NB4 (cell line): ENCODE data around the gene DHCR7.

ENCODE experiments used
- POLR2A ChIP-seq: IDR thresholded peaks from 2 replicates; pipeline ENCODE4 v1.6.1; 2011; ENCODE audit warnings: mild to moderate bottlenecking; ENCODE audit not compliant: insufficient read length; ENCODE audit errors: extremely low read depth
- TF ChIP-seq, protein P1 (sequence below): IDR thresholded peaks from one replicate; pipeline ENCODE4 v1.5.1; 2012; ENCODE audit warnings: low read depth, low read length

DNA sequence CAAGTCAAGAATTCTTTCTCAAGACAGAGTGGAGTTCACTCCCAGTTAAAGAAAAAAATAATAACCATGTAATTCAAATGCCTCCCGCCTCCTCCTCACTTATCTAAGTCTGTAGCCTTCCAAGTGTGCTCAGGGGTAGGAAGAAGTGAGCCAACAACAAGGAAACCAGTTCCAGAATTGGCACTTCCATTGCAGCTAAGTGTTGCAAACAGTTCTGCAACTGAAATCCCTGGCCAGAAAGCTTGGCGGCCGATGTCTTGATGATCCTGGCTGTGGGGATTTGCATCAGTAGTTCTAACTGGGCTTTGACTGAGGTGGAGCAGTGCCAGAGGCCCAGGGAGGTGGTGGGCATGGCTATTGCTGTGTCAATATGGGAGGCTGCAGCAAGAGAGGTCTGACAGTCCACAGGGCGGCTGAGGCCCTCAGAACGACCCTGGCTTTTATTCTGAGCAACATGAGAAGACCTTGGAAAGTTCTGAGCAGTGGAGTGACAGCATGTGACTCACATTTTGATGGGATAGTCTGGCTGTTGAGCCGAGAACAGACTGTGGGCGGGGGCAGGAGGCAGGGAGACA lies 19.2 kb downstream of the DHCR7 start:
- TF ChIP-seq, protein P1, sequence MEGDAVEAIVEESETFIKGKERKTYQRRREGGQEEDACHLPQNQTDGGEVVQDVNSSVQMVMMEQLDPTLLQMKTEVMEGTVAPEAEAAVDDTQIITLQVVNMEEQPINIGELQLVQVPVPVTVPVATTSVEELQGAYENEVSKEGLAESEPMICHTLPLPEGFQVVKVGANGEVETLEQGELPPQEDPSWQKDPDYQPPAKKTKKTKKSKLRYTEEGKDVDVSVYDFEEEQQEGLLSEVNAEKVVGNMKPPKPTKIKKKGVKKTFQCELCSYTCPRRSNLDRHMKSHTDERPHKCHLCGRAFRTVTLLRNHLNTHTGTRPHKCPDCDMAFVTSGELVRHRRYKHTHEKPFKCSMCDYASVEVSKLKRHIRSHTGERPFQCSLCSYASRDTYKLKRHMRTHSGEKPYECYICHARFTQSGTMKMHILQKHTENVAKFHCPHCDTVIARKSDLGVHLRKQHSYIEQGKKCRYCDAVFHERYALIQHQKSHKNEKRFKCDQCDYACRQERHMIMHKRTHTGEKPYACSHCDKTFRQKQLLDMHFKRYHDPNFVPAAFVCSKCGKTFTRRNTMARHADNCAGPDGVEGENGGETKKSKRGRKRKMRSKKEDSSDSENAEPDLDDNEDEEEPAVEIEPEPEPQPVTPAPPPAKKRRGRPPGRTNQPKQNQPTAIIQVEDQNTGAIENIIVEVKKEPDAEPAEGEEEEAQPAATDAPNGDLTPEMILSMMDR = no peak
- TF ChIP-seq POLR2A = no peak
